Hematopoietic multipotent progenitor cell (in vitro differentiated cells): Measurements from ENCODE around the gene ATG13. TPM values are rescaled to one million over a fixed set of nuclear protein-coding genes. Genes with fewer than 3 reads are reported as not detected.
"Not testable (repeated sequence)": the region's sequence is repeated elsewhere in the genome, so short reads cannot be mapped to it uniquely, and the experiment has no call there.

Experiments used
- DNase-seq, 3 donors: peaks; one replicate each; pipeline ENCODE4 v3.0.0-alpha.2; 2011 to 2015; ENCODE audit warnings: low read depth in 2 of 3, low spot score in 2 of 3
- total RNA-seq: library from RNA; depleted of rRNA; stranded (reverse); fragments of >200 nt; gene quantifications from one replicate; pipeline ENCODE4 v1.2.3, GENCODE V29; 2012

ATG13 gene
- total RNA-seq, 1 donor = 55.2 TPM

GRCh38 chr11:46694072-46694471 lies 76.7 kb downstream of the ATG13 start:
- no peak for DNase-seq

- DNase-seq = no peak
Measured at GRCh38 chr11:46694607-46695006, 77.3 kb downstream of the ATG13 start.

- DNase-seq = no peak
Measured at GRCh38 chr11:46695345-46696211, 78.2 kb downstream of the ATG13 start.

GRCh38 chr11:46696212-46696558 lies 78.8 kb downstream of the ATG13 start:
- DNase-seq = no peak

GRCh38 chr11:46697303-46697702 lies 80.0 kb downstream of the ATG13 start:
- DNase-seq = no peak

- no peak for DNase-seq
Measured at GRCh38 chr11:46697723-46698122, 80.4 kb downstream of the ATG13 start.

GRCh38 chr11:46698597-46698996 lies 81.2 kb downstream of the ATG13 start:
- no peak for DNase-seq

- peak; percentile 93 to 100 (median 99) for DNase-seq
Measured at GRCh38 chr11:46700241-46701077, 83.1 kb downstream of the ATG13 start, which contains the start of the genes ARHGAP1 and ZNF408. Gene ARHGAP1 (minus strand): TSS chr11:46700619. CDS start chr11:46696107, 4,512 bp downstream. Gene ZNF408 (plus strand): TSS chr11:46701031. CDS start chr11:46701048, 17 bp downstream.

GRCh38 chr11:46701078-46701654 lies 83.8 kb downstream of the ATG13 start:
- DNase-seq = no peak

GRCh38 chr11:46705070-46705688 lies 87.8 kb downstream of the ATG13 start:
- no peak for DNase-seq

GRCh38 chr11:46706886-46707285 lies 89.5 kb downstream of the ATG13 start:
- no peak for DNase-seq

GRCh38 chr11:46709351-46709750 lies 92.0 kb downstream of the ATG13 start:
- DNase-seq = not testable (repeated sequence)

GRCh38 chr11:46710821-46711269 lies 93.5 kb downstream of the ATG13 start:
- no peak for DNase-seq

- no peak for DNase-seq
Measured at GRCh38 chr11:46711303-46711702, 94.0 kb downstream of the ATG13 start.

GRCh38 chr11:46712874-46713576 lies 95.7 kb downstream of the ATG13 start:
- DNase-seq = no peak

GRCh38 chr11:46717825-46718154 lies 100.4 kb downstream of the ATG13 start:
- not testable (repeated sequence) for DNase-seq

GRCh38 chr11:46718155-46719019 lies 101.0 kb downstream of the ATG13 start:
- DNase-seq = no peak

GRCh38 chr11:46719048-46719542 lies 101.7 kb downstream of the ATG13 start, which contains the start of gene F2:
Gene F2 (plus strand): TSS chr11:46719213. CDS start chr11:46719236, 23 bp downstream.
- no peak for DNase-seq
